ENCODE data around the gene CNN1. TPM values are rescaled to one million over a fixed set of nuclear protein-coding genes. Genes with fewer than 3 reads are reported as not detected.

Gene CNN1
- total and polyA plus RNA-seq, 2 of the 13 experiments (the other 11 are each of a cell fraction or from before 2014, with no cell fraction given) = 0.70 to 1.1 TPM

GRCh38 chr19:11587975-11588631 lies 49.5 kb downstream of the CNN1 start:
- intact Hi-C loops (cut with micrococcal nuclease; ENCODE audit: unreplicated experiment) (loop anchor here (1.0 to 5.0 kb wide), 3 partner anchors 28 to 91 kb away; no protein-coding TSS in a partner anchor), in situ Hi-C loops (cut with HindIII; ENCODE audit: extremely low pct_ligation_motif_present, low pct_unique_long_range_greater_than_20kb) (no loop called here)
- H4K20me1 ChIP-seq (ENCODE audit: insufficient read depth, low read length) = no peaks in the 10 kb centered on the region
- no peaks in the 10 kb centered on the region for H3K79me2 ChIP-seq (ENCODE audit: insufficient read depth, low read length)
- H3K4me1 ChIP-seq (ENCODE audit: insufficient read depth, low read length) = 0 out of 2 replicates have a peak, but pooled peaks cover 10% of the 10 kb centered on the region
- BruUV-seq (replicated peaks) = no TSS peak
- 43% methylated on average over 7 of the region's 13 CpGs for WGBS (ENCODE audit: low lambda C conversion rate)
- H3K27ac ChIP-seq (ENCODE audit: extremely low read length, insufficient read depth, low read length) = no peak overlapping the region
- no peak for FAIRE-seq
- no peak for DNase-seq (ENCODE audit: low spot score)
- peak overlapping the region; percentile 87 for H2AFZ ChIP-seq (ENCODE audit: low read length)
- no peaks in the 10 kb centered on the region for H3K27me3 ChIP-seq (ENCODE audit: control insufficient read depth in 1 of 2, insufficient read depth in 2 of 2, low read length in 2 of 2)
- POLR2A ChIA-PET = no interaction called here
- peak; percentile 76 for ATAC-seq
- CTCF ChIA-PET (ENCODE audit: low intra/inter-chr PET ratio, low total read pairs) = interaction anchor here (0.8 to 1.6 kb wide), 5 partner anchors 28 to 300 kb away, joined by 3 to 13 read pairs (median 3); no protein-coding TSS in a partner anchor
- peak overlapping the region; percentile 49 for H3K9ac ChIP-seq (ENCODE audit: insufficient read depth, low read depth, low read length)
- H3K36me3 ChIP-seq (replicated peaks in 1 of 2; ENCODE audit: control insufficient read depth in 1 of 2, insufficient read depth in 2 of 2, low read length in 2 of 2) = no peaks in the 10 kb centered on the region
- peak overlapping the region; percentile 99 for H3K4me2 ChIP-seq (ENCODE audit: low read depth, low read length)
- no peaks in the 10 kb centered on the region for H3K9me3 ChIP-seq (ENCODE audit: low read length)
- H3K4me3 ChIP-seq (replicated peaks in 1 of 3; ENCODE audit: insufficient read depth in 1 of 3, low read depth in 2 of 3, low read length in 3 of 3) = peak overlapping the region; percentile 37 to 66 (median 41); a peak in 5 of 6 replicates
- no peak for TF ChIP-seq ZNF543 (CRISPR knock-in tag; IDR thresholded peaks at IDR 0.05)
- no peak for TF ChIP-seq ZNF547 (CRISPR knock-in tag; IDR thresholded peaks at IDR 0.05)
- TF ChIP-seq CC2D1A (CRISPR knock-in tag; IDR thresholded peaks at IDR 0.05) = no peak
- TF ChIP-seq ZBTB26 (CRISPR knock-in tag; IDR thresholded peaks at IDR 0.05; ENCODE audit: borderline replicate concordance) = 0 out of 2 replicates have a peak, but pooled peaks have one; percentile 15
- no peak for TF ChIP-seq MATR3 (CRISPR knock-in tag; IDR thresholded peaks at IDR 0.05)
- no peak for TF ChIP-seq ZNF790 (CRISPR knock-in tag; IDR thresholded peaks at IDR 0.05; ENCODE audit: borderline replicate concordance)
- TF ChIP-seq TOPORS (CRISPR knock-in tag; IDR thresholded peaks at IDR 0.05) = no peak
- no peak for TF ChIP-seq ZNF503 (CRISPR knock-in tag; IDR thresholded peaks at IDR 0.05)
- TF ChIP-seq ZMYM4 (CRISPR knock-in tag; IDR thresholded peaks at IDR 0.05) = no peak
- no peak for TF ChIP-seq SETDB1 (CRISPR knock-in tag; IDR thresholded peaks at IDR 0.05; ENCODE audit: borderline replicate concordance)
- TF ChIP-seq MTF1 (CRISPR knock-in tag; IDR thresholded peaks at IDR 0.05) = no peak
- no peak for TF ChIP-seq ZNF530 (CRISPR knock-in tag; IDR thresholded peaks at IDR 0.05; ENCODE audit: low read depth)
- TF ChIP-seq ZNF224 (CRISPR knock-in tag; IDR thresholded peaks at IDR 0.05) = no peak
- TF ChIP-seq ZNF883 (CRISPR knock-in tag; IDR thresholded peaks at IDR 0.05; ENCODE audit: not compliant biosample characterization) = peak; percentile 16
- no peak for TF ChIP-seq ZNF800 (CRISPR knock-in tag; IDR thresholded peaks at IDR 0.05)
- TF ChIP-seq ZNF101 (CRISPR knock-in tag; IDR thresholded peaks at IDR 0.05; ENCODE audit: borderline replicate concordance, low read depth) = no peak
- TF ChIP-seq ZNF17 (CRISPR knock-in tag; IDR thresholded peaks at IDR 0.05) = no peak
- TF ChIP-seq ZNF350 (CRISPR knock-in tag; IDR thresholded peaks at IDR 0.05; ENCODE audit: borderline replicate concordance, low read depth) = 0 out of 2 replicates have a peak, but pooled peaks have one; percentile 11
- TF ChIP-seq POLR2G (IDR thresholded peaks at IDR 0.05; ENCODE audit: low read depth, low read length) = no peak

Data from HepG2 (cell line).